PC-9 (cell line): Measurements from ENCODE around the gene NINL. TPM values are rescaled to one million over a fixed set of nuclear protein-coding genes. Genes with fewer than 3 reads are reported as not detected.

Experiments used
- BruUV-seq: library from RNA; stranded (reverse); fragments of 400-500 nt; replicated peaks from 2 replicates; lab custom pipeline; 2021; lab: Mats Ljungman, UMichigan
- CTCF ChIA-PET: fragments of 300-600 bp; sonication (Branson Sonifier 250); formaldehyde crosslinking; loops from one replicate; lab custom pipeline; 2022; ENCODE audit warnings: antibody characterized with exemption; lab: Charles Lee
- POLR2A ChIA-PET: fragments of 300-600 bp; sonication (Branson Sonifier 250); formaldehyde crosslinking; loops from one replicate; lab custom pipeline; 2022; ENCODE audit warnings: antibody characterized with exemption; ENCODE audit not compliant: unreplicated experiment; lab: Charles Lee
- DNase-seq, 2 experiments: peaks; one replicate each; pipeline versions ENCODE4 v3.0.0 to v3.0.0-alpha.2; 2015 to 2022; ENCODE audit warnings: mixed read lengths in 1 of 2
- H2AFZ ChIP-seq: fragments of 200-600 bp; sonication (generic); 2 replicates; pipeline ENCODE4 v1.8.1; 2017; ENCODE audit warnings: antibody characterized with exemption
- H3F3A ChIP-seq: fragments of 200-600 bp; sonication (generic); 2 replicates; pipeline ENCODE4 v1.8.1; 2017; ENCODE audit warnings: antibody characterized with exemption, mild to moderate bottlenecking, low read depth; ENCODE audit not compliant: insufficient read depth
- H3K27ac ChIP-seq: fragments of 200-600 bp; sonication (generic); 2 replicates; pipeline ENCODE4 v1.6.1; 2016; ENCODE audit warnings: mixed run types
- H3K27me3 ChIP-seq: fragments of 200-600 bp; sonication (generic); 2 replicates; pipeline ENCODE4 v1.6.1; 2016; ENCODE audit warnings: low read depth, mixed run types; ENCODE audit not compliant: insufficient read depth
- H3K36me3 ChIP-seq: fragments of 200-600 bp; sonication (generic); 2 replicates; pipeline ENCODE4 v1.6.1; 2016; ENCODE audit warnings: low read depth, mixed run types
- H3K4me1 ChIP-seq: fragments of 200-600 bp; sonication (generic); replicated peaks from 2 replicates; pipeline ENCODE4 v1.6.1; 2016; ENCODE audit warnings: mixed run types; ENCODE audit not compliant: insufficient read depth
- H3K4me2 ChIP-seq: fragments of 200-600 bp; sonication (generic); 2 replicates; pipeline ENCODE4 v1.6.1; 2017; ENCODE audit warnings: mixed run types
- H3K4me3 ChIP-seq: fragments of 200-600 bp; sonication (generic); 2 replicates; pipeline ENCODE4 v1.6.1; 2016; ENCODE audit warnings: mixed run types
- H3K79me2 ChIP-seq: fragments of 200-600 bp; sonication (generic); 2 replicates; pipeline ENCODE4 v1.6.1; 2017; ENCODE audit warnings: low read depth, mixed run types
- H3K9me2 ChIP-seq: fragments of 200-600 bp; sonication (generic); 2 replicates; pipeline ENCODE4 v1.8.1; 2017; ENCODE audit warnings: mild to moderate bottlenecking; ENCODE audit not compliant: insufficient read depth
- H3K9me3 ChIP-seq: fragments of 200-600 bp; sonication (generic); 2 replicates; pipeline ENCODE4 v1.8.1; 2016; ENCODE audit warnings: low read depth; ENCODE audit not compliant: insufficient read depth
- H4K20me1 ChIP-seq: fragments of 200-600 bp; sonication (generic); 2 replicates; pipeline ENCODE4 v1.8.1; 2017; ENCODE audit not compliant: insufficient read depth
- EZH2 ChIP-seq: fragments of 200-600 bp; sonication (generic); IDR thresholded peaks from 2 replicates; pipeline ENCODE4 v1.8.0; 2017; ENCODE audit warnings: antibody characterized with exemption, low read depth
- intact Hi-C: fragments of 100-400 bp; cut with micrococcal nuclease; formaldehyde crosslinking; loops from one replicate; pipeline ENCODE4 v1.10.0; 2022; ENCODE audit not compliant: unreplicated experiment
- total RNA-seq: library from RNA; stranded (reverse); gene quantifications from 2 replicates; pipeline ENCODE4 v1.2.3, GENCODE V29; 2021
- TF ChIP-seq, protein P1 (sequence below): fragments of 200-600 bp; sonication (generic); conservative IDR thresholded peaks from 2 replicates; pipeline ENCODE4 v1.6.1; 2017; ENCODE audit warnings: mixed run types, antibody characterized with exemption, mild to moderate bottlenecking, moderate library complexity

The NINL gene
- total RNA-seq, 1 experiment from 2014 or later = 19.6 TPM

DNA sequence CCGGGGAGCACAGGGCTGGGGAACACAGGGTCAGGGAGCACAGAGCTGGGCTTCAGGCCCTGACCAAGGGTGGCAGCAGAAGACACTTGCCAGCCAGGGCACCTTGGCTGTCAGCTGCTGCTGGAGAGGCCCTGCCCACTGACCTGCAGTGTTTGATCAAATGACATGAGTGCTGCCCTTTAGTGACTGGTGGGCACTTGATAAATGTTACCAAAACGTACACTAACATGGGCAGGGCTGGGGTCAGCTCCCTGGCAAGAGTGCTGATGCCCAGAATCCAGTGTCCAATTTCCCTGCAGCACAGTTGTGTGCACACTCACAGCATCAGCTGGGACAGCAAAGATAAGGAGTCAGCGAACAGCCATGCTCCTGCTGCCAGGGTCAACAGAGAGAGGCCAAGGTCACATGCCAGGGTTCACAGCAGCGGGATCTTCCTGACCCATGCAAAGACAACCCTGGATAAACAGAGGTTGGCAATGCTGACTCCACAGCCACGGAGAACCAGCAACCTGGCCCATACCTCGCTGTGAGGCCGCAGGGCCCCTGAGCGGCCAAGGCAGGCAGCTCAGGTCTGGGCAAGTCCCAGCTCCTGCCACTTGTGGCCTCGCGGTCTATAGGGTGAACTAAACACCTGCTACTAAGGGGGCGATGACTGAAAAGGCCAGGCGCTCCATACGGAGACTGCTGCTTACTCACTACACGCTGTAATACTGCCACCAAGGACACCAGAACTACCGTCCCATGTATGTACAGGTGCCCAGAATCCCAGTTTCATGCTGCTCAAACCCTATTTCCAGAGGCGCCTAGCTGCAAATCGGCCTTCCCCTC lies 46.3 kb downstream of the NINL start:
- Histone ChIP-seq H3K27ac (no peak overlapping the region), H3K4me1 (0 out of 2 replicates have a peak, but pooled peaks cover 3% of the 10 kb centered on the region), H3K9me2 (no peaks in the 10 kb centered on the region), H3K9me3 (no peaks in the 10 kb centered on the region), H3K36me3 (no peaks in the 10 kb centered on the region), H3K4me2 (no peak overlapping the region), H4K20me1 (no peaks in the 10 kb centered on the region; the same call in 1 of the 2 replicates), H3K27me3 (no peaks in the 10 kb centered on the region), H2AFZ (no peak overlapping the region), H3F3A (no peaks in the 10 kb centered on the region), H3K4me3 (no peak overlapping the region), H3K79me2 (no peaks in the 10 kb centered on the region)
- DNase-seq = no peak
- TF ChIP-seq, protein P1, sequence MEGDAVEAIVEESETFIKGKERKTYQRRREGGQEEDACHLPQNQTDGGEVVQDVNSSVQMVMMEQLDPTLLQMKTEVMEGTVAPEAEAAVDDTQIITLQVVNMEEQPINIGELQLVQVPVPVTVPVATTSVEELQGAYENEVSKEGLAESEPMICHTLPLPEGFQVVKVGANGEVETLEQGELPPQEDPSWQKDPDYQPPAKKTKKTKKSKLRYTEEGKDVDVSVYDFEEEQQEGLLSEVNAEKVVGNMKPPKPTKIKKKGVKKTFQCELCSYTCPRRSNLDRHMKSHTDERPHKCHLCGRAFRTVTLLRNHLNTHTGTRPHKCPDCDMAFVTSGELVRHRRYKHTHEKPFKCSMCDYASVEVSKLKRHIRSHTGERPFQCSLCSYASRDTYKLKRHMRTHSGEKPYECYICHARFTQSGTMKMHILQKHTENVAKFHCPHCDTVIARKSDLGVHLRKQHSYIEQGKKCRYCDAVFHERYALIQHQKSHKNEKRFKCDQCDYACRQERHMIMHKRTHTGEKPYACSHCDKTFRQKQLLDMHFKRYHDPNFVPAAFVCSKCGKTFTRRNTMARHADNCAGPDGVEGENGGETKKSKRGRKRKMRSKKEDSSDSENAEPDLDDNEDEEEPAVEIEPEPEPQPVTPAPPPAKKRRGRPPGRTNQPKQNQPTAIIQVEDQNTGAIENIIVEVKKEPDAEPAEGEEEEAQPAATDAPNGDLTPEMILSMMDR = no peak
- no peak for TF ChIP-seq EZH2
- intact Hi-C loops = no loop called here
- CTCF ChIA-PET = interaction anchor here (0.6 kb wide), 1 partner anchor 315 kb away, joined by 5 read pairs; no protein-coding TSS in a partner anchor
- POLR2A ChIA-PET = no interaction called here
- BruUV-seq = no TSS peak

DNA sequence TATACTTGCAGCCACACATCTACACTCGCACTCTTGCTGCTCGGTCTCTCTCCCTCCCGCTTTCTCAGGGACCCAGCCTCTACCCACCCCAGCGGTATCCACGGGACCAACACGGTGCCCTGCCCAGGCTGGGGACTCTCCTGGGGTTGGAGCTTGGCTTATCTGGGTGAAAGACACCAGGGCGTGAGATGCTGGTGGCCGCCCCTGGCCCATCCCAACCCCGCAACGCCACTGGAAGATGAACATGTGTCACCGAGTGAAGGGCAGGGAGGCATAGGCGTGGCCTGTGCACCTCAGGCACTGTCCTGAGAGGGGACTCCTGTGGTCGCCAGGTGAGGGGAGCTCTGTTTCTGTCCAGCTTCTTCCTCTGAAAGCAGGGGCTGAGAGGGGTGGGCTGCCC lies 47.4 kb downstream of the NINL start:
- Histone ChIP-seq H3K27ac (no peak overlapping the region), H3K79me2 (no peaks in the 10 kb centered on the region), H4K20me1 (no peaks in the 10 kb centered on the region; the same call in 1 of the 2 replicates), H3K9me3 (no peaks in the 10 kb centered on the region), H3K36me3 (no peaks in the 10 kb centered on the region), H3K4me1 (0 out of 2 replicates have a peak, but pooled peaks cover 2% of the 10 kb centered on the region), H3K27me3 (no peaks in the 10 kb centered on the region), H3K4me2 (no peak overlapping the region), H3K9me2 (no peaks in the 10 kb centered on the region), H3K4me3 (no peak overlapping the region), H3F3A (no peaks in the 10 kb centered on the region), H2AFZ (no peak overlapping the region)
- no TSS peak for BruUV-seq
- CTCF ChIA-PET = no interaction called here
- intact Hi-C loops = no loop called here
- POLR2A ChIA-PET = no interaction called here
- no peak for TF ChIP-seq EZH2
- TF ChIP-seq, protein P1 = no peak
- DNase-seq = no peak

DNA sequence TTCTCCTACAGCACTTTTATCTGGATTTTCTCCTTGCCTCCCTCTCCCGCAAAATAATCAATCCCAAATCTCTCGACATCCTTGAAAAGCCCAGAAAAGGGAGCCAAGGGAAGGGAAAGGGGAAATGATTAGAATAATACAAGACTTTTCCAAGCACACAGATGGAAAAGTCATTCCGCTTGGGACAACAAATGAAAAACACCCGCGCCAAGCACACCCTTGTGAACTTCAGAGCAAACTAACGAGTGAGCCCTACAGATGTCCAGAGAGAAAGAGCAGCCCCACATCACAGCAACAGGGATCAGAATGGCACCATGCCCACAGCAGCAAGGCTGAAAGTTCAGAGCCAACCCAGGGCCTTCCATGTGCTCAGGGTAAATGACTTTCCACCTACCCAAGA lies 49.6 kb downstream of the NINL start:
- BruUV-seq = no TSS peak
- Histone ChIP-seq H3K4me3 (no peak overlapping the region), H3K36me3 (no peaks in the 10 kb centered on the region), H3K27me3 (no peaks in the 10 kb centered on the region), H3K9me3 (no peaks in the 10 kb centered on the region), H4K20me1 (no peaks in the 10 kb centered on the region; the same call in 1 of the 2 replicates), H3K4me2 (no peak overlapping the region), H3K79me2 (no peaks in the 10 kb centered on the region), H2AFZ (no peak overlapping the region), H3K4me1 (0 out of 2 replicates have a peak, but pooled peaks cover 5% of the 10 kb centered on the region), H3K9me2 (no peaks in the 10 kb centered on the region), H3K27ac (no peak overlapping the region), H3F3A (no peaks in the 10 kb centered on the region)
- POLR2A ChIA-PET = no interaction called here
- no peak for TF ChIP-seq EZH2
- TF ChIP-seq, protein P1 = no peak
- DNase-seq = no peak
- CTCF ChIA-PET = no interaction called here
- intact Hi-C loops = no loop called here
